Stimulated activated CD4-positive, alpha-beta T cell treated with anti-CD3 and anti-CD28 coated beads, Interleukin-4, amount 100 ng/mL, for 48 hours (primary cell): ENCODE results near the gene GALK2.

Source experiments
- DNase-seq, 2 donors: peaks; one replicate each; pipeline ENCODE4 v3.0.0-alpha.2; 2020; ENCODE audit warnings: low read depth in 2 of 2

GALK2 gene

GRCh38 chr15:49282366-49282765, 112.3 kb downstream of the GALK2 start:
- DNase-seq = no peak

GRCh38 chr15:49286649-49287404, 116.8 kb downstream of the GALK2 start:
- DNase-seq = no peak

DNA sequence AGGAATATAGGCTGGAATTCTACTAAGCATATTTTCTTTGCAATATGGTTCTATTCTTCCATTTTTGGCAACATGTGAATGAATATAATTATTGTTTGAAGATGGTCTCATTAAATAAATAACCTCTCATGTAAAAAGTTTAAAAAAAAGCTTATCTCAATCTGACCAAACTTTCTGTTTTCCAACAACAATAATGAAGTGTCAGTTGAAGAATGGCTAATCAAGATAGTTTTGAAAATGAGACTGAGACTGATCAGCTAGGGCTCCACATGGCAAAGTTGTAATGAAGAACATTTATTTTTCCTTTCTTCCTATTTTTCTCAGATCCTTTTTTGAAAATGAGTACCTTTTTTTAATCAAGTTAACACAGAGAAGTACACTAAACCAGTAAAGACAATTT, 117.4 kb downstream of the GALK2 start:
- no peak for DNase-seq

DNA sequence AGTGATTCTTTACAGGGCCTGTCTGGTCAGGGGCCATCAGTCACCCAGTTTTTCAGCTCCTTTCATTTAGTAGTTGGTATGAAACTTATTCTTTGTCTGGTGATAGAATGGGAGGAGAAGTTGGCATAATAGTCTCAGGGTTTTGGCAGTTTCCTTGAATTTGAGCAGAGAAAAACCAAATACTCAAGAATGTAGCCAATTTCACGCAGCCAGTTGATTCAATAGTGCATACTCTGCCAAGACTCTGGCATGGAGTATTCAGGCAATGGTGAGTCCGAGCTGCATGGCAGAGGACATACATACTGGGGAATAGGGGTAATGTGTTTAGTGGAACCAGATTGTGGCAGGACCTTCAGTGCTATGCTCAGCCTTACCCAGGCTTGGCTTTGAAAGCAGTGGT, 118.3 kb downstream of the GALK2 start:
- DNase-seq = no peak

DNA sequence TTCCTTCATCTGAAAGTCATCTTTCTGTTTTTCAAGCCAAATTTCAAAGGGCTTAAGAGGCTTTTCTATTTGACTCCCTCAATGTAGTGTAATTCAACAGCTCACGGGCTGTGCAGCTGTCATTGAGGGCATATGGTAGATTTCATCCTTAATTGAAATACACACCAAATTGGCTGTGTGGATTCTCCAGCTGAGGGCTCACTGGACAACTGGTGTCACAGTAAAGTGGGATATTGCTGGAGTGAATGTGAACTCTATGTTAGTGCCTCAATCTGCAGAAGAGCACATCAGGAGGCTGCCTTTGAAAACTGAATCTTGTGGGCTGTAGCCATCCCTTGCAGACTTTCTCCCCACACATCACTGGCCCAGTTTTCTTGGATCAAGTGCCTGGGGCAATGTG, 120.1 kb downstream of the GALK2 start:
- no peak for DNase-seq

DNA sequence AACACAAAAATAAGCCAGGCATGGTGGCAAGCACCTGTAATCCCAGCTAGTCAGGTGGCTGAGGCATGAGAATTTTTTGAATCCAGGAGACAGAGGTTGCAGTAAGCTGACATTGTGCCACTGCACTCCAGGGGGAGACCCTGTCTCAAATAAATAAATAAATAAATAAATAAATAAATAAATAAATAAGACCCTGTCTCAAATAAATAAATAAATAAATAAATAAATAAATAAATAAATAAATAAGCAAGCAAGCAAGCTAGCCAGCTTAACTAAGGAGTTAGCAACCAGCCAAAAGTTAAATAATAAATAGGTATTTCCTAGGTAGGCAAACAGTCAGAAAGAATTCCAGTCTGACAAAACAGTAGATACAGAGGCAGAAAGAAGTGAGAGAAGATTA, 123.9 kb downstream of the GALK2 start:
- no peak for DNase-seq

- DNase-seq = no peak
Measured at GRCh38 chr15:49296258-49296657, 126.2 kb downstream of the GALK2 start.

GRCh38 chr15:49297584-49297983, 127.5 kb downstream of the GALK2 start:
- DNase-seq = no peak

DNA sequence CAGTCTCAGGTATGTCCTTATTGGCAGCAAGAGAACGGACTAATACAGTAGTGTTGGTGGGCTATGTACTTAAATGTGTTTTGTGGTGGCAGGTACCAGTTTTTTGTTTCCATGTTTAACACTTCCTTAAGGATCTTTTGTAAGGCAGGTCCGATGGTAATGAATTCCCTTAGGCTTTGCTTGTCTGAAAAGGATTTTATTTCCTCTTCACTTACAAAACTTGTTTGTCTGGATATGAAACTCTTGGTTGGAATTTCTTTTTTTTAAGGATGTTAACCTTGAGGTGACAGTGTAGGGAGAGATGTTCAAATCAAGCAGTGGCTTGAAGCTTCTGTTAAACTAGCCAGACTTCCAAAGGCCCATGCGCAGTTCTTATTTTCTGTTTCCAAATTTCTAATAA, 130.8 kb downstream of the GALK2 start:
- no peak for DNase-seq

- no peak for DNase-seq
Measured at GRCh38 chr15:49301562-49301961, 131.5 kb downstream of the GALK2 start.

GRCh38 chr15:49303003-49303402, 133.0 kb downstream of the GALK2 start:
- DNase-seq = no peak

GRCh38 chr15:49306551-49306950, 136.5 kb downstream of the GALK2 start:
- no peak for DNase-seq

GRCh38 chr15:49308686-49309085, 138.6 kb downstream of the GALK2 start:
- DNase-seq = no peak

DNA sequence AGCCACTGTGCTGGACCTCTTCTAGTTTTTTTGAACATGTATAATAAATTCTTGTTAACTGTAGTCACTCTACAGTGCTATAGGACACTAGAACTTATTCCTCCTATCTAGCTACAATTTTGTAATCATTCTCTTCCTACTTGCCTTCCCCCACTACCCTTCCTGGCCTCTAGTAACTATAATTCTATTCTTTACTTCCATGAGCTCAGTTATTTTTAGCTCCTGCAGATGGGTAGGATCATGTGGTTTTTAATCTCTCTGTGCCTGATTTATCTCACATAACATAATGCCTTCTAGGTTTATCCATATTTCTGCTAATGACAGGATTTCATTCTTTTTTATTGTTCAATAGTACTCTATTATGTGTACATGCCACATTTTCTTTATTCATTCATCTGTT, 139.8 kb downstream of the GALK2 start:
- no peak for DNase-seq

- no peak for DNase-seq
Measured at GRCh38 chr15:49313650-49314049, 143.6 kb downstream of the GALK2 start.

DNA sequence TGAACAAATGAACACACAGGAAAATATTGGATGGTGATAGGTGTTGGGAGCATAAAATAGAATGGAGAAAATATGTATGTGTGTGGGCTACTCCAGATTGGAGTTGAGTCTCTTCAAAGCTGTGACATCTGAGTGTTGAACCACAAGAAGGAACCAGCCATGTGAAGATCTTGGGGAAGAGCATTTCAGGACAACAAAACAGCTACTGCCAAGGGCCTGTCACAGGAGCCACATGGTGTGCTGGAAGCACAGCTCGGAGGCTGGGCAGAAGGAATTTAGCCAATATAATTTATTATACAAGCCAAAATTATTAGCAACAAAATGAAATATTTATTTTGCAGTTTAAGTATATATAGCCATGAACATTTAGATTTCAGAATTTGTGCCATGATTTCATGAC, 144.7 kb downstream of the GALK2 start:
- DNase-seq = no peak

DNA sequence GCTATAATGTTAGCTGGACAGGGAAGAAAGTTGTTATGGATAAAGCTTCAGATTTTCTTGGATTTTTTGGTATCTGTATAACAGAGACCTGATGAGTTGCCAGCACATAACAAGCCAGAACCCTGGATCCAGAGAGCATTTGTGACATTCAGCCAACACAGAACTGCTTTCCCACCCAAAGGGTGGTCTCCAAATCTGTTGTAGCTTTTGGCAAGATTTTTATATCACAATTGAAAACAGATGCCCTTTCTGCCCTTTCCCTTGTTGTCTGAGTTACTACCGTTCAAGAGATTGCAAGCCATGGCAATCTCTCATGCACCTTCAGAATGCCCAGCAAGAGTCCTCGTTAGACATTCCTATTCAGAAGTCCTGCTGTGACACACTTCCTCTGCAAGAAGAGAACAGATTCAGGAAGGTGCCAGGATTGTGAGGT, 145.4 kb downstream of the GALK2 start:
- DNase-seq = no peak

GRCh38 chr15:49320351-49320750, 150.3 kb downstream of the GALK2 start:
- DNase-seq = no peak

- no peak for DNase-seq
Measured at GRCh38 chr15:49323207-49323606, 153.2 kb downstream of the GALK2 start.

DNA sequence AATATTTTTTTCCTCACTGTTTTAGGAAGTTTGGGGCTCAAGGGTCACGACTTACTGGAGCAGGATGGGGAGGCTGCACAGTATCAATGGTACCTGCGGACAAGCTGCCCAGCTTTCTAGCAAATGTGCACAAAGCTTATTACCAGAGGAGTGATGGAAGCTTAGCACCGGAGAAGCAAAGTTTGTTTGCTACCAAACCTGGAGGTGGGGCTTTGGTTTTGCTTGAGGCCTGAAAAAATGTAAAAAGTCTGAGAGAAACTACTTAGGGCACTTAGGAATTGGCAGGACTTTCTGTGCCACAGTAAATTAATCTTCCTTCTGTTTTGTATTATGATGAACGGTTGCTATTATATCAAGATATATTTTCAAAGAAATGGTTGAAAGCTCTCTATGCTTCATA, 157.9 kb downstream of the GALK2 start:
- DNase-seq = no peak

- DNase-seq = no peak
Measured at GRCh38 chr15:49328941-49329340, 158.9 kb downstream of the GALK2 start.

GRCh38 chr15:49330166-49330565, 160.1 kb downstream of the GALK2 start:
- DNase-seq = no peak

DNA sequence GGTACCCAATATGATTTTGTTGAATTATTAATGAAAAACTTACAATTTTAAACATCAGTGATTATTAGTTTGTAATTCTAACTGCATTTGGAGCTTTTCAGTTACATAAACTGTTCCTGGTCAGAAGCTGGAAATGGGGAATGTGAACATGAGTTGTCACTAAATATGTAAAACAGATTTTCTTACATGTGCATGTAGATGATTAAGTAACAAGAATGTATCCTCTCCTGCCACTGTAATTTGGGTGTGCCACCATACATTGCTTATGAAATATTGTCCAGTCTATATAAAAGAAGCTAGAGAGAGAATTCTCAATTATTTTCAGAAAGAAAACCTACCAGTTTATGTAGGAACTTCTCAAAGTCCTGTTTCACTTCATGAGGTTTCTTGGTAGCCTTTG, 161.4 kb downstream of the GALK2 start:
- DNase-seq = no peak

DNA sequence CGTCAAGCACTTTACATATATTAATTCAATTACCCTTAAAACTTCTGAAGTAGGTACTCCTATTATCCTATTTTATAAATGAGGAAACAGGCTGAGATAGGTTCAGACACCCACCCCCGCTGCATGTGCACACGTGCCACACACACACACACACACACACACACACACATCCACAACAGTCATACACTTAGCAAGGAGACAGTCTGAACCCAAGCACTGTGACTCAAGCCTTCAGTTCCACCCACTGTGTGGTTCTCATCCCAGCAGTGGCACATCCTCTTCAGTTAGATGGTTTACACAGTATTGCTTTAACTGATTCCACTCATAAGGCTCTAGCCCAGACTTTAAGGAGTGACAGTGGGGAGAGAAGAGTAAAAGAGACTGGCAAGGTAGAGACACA, 161.9 kb downstream of the GALK2 start:
- DNase-seq = no peak
